ENCODE results near the gene PLA2R1. TPM values are rescaled to one million over a fixed set of nuclear protein-coding genes. Genes with fewer than 3 reads are reported as not detected.

PLA2R1 gene
- total and polyA plus RNA-seq, 10 of the 15 experiments (the other 5 are each of a cell fraction or from before 2014, with no cell fraction given): 0.01 to 0.05 (median 0.02) TPM; not detected in 6

- no peaks in the 10 kb centered on the region; a peak in 1 of 4 replicates for H3K27me3 ChIP-seq (replicated peaks in 1 of 2; ENCODE audit: control insufficient read depth in 2 of 2, insufficient read depth in 2 of 2, low read length in 1 of 2)
- H3K4me1 ChIP-seq (ENCODE audit: control insufficient read depth, insufficient read depth, low read length): no peaks in the 10 kb centered on the region
- no peak for DNase-seq (ENCODE audit: low read depth, low spot score)
- ChIA-PET RAD21 (ENCODE audit: unreplicated experiment) (no interaction called here), POLR2A (no interaction called here), SMC1A (ENCODE audit: uncharacterized antibody, unreplicated experiment) (interaction anchor here (0.9 kb wide), 1 partner anchor 38 kb away, joined by 3 read pairs; no protein-coding TSS in a partner anchor), CTCF (no interaction called here)
- TF ChIP-seq NRF1 (conservative IDR thresholded peaks at IDR 0.05; ENCODE audit: low read depth, low read length): no peak
- intact Hi-C loops (cut with micrococcal nuclease; ENCODE audit: unreplicated experiment) (no loop called here), in situ Hi-C loops (cut with MboI) (no loop called here)
- no peak overlapping the region for H3K4me2 ChIP-seq (ENCODE audit: control insufficient read depth, insufficient read depth)
- no peaks in the 10 kb centered on the region for H4K20me1 ChIP-seq (ENCODE audit: control insufficient read depth, insufficient read depth)
- H3K9ac ChIP-seq (ENCODE audit: control insufficient read depth, insufficient read depth, low read length): no peak overlapping the region
- H3K27ac ChIP-seq (ENCODE audit: control insufficient read depth, insufficient read depth): no peak overlapping the region
- ATAC-seq: no peak
- BruUV-seq (replicated peaks): no TSS peak
- no peak overlapping the region for H2AFZ ChIP-seq (ENCODE audit: control insufficient read depth, low read depth, low read length)
- no peaks in the 10 kb centered on the region for H3K9me3 ChIP-seq (replicated peaks; ENCODE audit: control insufficient read depth, insufficient read depth, low read length)
- FAIRE-seq: no peak
- no peak overlapping the region for H3K4me3 ChIP-seq
- 31% methylated on average over 3 of the region's 3 CpGs for WGBS (ENCODE audit: insufficient coverage, insufficient replicate concordance, low lambda C conversion rate, missing lambda C conversion rate)
- no peaks in the 10 kb centered on the region for H3K36me3 ChIP-seq (ENCODE audit: control insufficient read depth in 2 of 2, insufficient read depth in 2 of 2, low read length in 1 of 2)
- no peaks in the 10 kb centered on the region for H3K79me2 ChIP-seq (ENCODE audit: control insufficient read depth, insufficient read depth, low read length)
Measured at GRCh38 chr2:160036736-160037135, 25.7 kb downstream of the PLA2R1 start.

- BruUV-seq (replicated peaks): no TSS peak
- Histone ChIP-seq H4K20me1 (ENCODE audit: control insufficient read depth, insufficient read depth) (no peaks in the 10 kb centered on the region), H3K27me3 (replicated peaks in 1 of 2; ENCODE audit: control insufficient read depth in 2 of 2, insufficient read depth in 2 of 2, low read length in 1 of 2) (no peaks in the 10 kb centered on the region; a peak in 1 of 4 replicates), H3K9ac (ENCODE audit: control insufficient read depth, insufficient read depth, low read length) (no peak overlapping the region), H3K79me2 (ENCODE audit: control insufficient read depth, insufficient read depth, low read length) (no peaks in the 10 kb centered on the region), H3K9me3 (replicated peaks; ENCODE audit: control insufficient read depth, insufficient read depth, low read length) (no peaks in the 10 kb centered on the region), H3K4me2 (ENCODE audit: control insufficient read depth, insufficient read depth) (no peak overlapping the region), H3K4me3 (no peak overlapping the region), H2AFZ (ENCODE audit: control insufficient read depth, low read depth, low read length) (no peak overlapping the region), H3K4me1 (ENCODE audit: control insufficient read depth, insufficient read depth, low read length) (no peaks in the 10 kb centered on the region), H3K27ac (ENCODE audit: control insufficient read depth, insufficient read depth) (no peak overlapping the region), H3K36me3 (ENCODE audit: control insufficient read depth in 2 of 2, insufficient read depth in 2 of 2, low read length in 1 of 2) (no peaks in the 10 kb centered on the region)
- no peak for FAIRE-seq
- intact Hi-C loops (cut with micrococcal nuclease; ENCODE audit: unreplicated experiment) (no loop called here), in situ Hi-C loops (cut with MboI) (no loop called here)
- RAD21 ChIA-PET (ENCODE audit: unreplicated experiment): no interaction called here
- SMC1A ChIA-PET (ENCODE audit: uncharacterized antibody, unreplicated experiment): no interaction called here
- CTCF ChIA-PET: no interaction called here
- ATAC-seq: no peak
- TF ChIP-seq BCLAF1 (IDR thresholded peaks at IDR 0.05): no peak
- 19% methylated on average over 1 of the region's 1 CpG for WGBS (ENCODE audit: insufficient coverage, insufficient replicate concordance, low lambda C conversion rate, missing lambda C conversion rate)
- DNase-seq (ENCODE audit: low read depth, low spot score): no peak
- POLR2A ChIA-PET: no interaction called here
Measured at GRCh38 chr2:160035125-160035524, 27.3 kb downstream of the PLA2R1 start.
